PFSK-1 (cell line): ENCODE measurements around the gene SYT6.

Source experiments
- FOXP2 ChIP-seq: optimal IDR thresholded peaks from 2 replicates; pipeline ENCODE3; 2011; ENCODE audit warnings: borderline replicate concordance, control low read depth, inconsistent platforms; ENCODE audit not compliant: insufficient read depth; ENCODE audit errors: extremely low read length, extremely low read depth
- POLR2AphosphoS5 ChIP-seq: IDR thresholded peaks from 2 replicates; pipeline ENCODE4 v1.6.1; 2012; ENCODE audit warnings: low read depth, mild to moderate bottlenecking, control low read depth, low read length, moderate library complexity
- REST ChIP-seq, 2 experiments: IDR thresholded peaks; 2 replicates each; pipeline versions ENCODE4 v1.6.1 to v1.8.0; 2011 to 2012; ENCODE audit warnings: low read depth in 2 of 2, low read length in 2 of 2, control low read depth in 1 of 2, inconsistent platforms in 1 of 2, mild to moderate bottlenecking in 1 of 2, moderate library complexity in 1 of 2; ENCODE audit not compliant: insufficient read depth in 1 of 2
- SIN3A ChIP-seq: IDR thresholded peaks from 2 replicates; pipeline ENCODE4 v1.6.1; 2012; ENCODE audit warnings: mild to moderate bottlenecking, low read length, moderate library complexity, borderline replicate concordance; ENCODE audit not compliant: insufficient read depth
- TAF1 ChIP-seq: IDR thresholded peaks from 2 replicates; pipeline ENCODE4 v1.6.1; 2012; ENCODE audit warnings: low read length, control low read depth, borderline replicate concordance; ENCODE audit not compliant: insufficient read depth

The SYT6 gene

GRCh38 chr1:114144016-114144415 is 9.7 kb downstream of the SYT6 start:
- TF ChIP-seq FOXP2, result no peak
- TF ChIP-seq POLR2AphosphoS5, result no peak
- no peak for TF ChIP-seq REST (IDR thresholded peaks at IDR 0.05; ENCODE audit: insufficient read depth in 1 of 2, low read depth in 2 of 2, low read length in 2 of 2)
- TF ChIP-seq TAF1, result no peak

GRCh38 chr1:114139540-114139939 is 14.1 kb downstream of the SYT6 start:
- TF ChIP-seq FOXP2 (no peak), POLR2AphosphoS5 (no peak), TAF1 (no peak), REST (IDR thresholded peaks at IDR 0.05; ENCODE audit: insufficient read depth in 1 of 2, low read depth in 2 of 2, low read length in 2 of 2) (no peak), SIN3A (no peak)

- no peak for TF ChIP-seq POLR2AphosphoS5
- TF ChIP-seq SIN3A, result no peak
- no peak for TF ChIP-seq REST (IDR thresholded peaks at IDR 0.05; ENCODE audit: insufficient read depth in 1 of 2, low read depth in 2 of 2, low read length in 2 of 2)
Measured at GRCh38 chr1:114137497-114137896, 16.2 kb downstream of the SYT6 start.

- no peak for TF ChIP-seq TAF1
- TF ChIP-seq POLR2AphosphoS5, result no peak
- TF ChIP-seq REST (IDR thresholded peaks at IDR 0.05; ENCODE audit: insufficient read depth in 1 of 2, low read depth in 2 of 2, low read length in 2 of 2), result no peak
- TF ChIP-seq SIN3A, result no peak
- TF ChIP-seq FOXP2, result no peak
Measured at GRCh38 chr1:114135786-114136185, 17.9 kb downstream of the SYT6 start.

- no peak for TF ChIP-seq TAF1
- no peak for TF ChIP-seq POLR2AphosphoS5
- no peak for TF ChIP-seq FOXP2
- no peak for TF ChIP-seq REST (IDR thresholded peaks at IDR 0.05; ENCODE audit: insufficient read depth in 1 of 2, low read depth in 2 of 2, low read length in 2 of 2)
- TF ChIP-seq SIN3A, result no peak
Measured at GRCh38 chr1:114134518-114134917, 19.2 kb downstream of the SYT6 start.
